LoVo (cell line): Measurements from ENCODE around the gene ANKS3.

Experiments
- DNase-seq: peaks from one replicate; pipeline ENCODE4 v3.0.0-alpha.2; 2016; ENCODE audit warnings: low spot score

Gene ANKS3

GRCh38 chr16:4666537-4667202, 67.4 kb downstream of the ANKS3 start:
- DNase-seq, result no peak

- no peak for DNase-seq
Observed at GRCh38 chr16:4664538-4665418, 69.3 kb downstream of the ANKS3 start.

- DNase-seq, result no peak
Observed at GRCh38 chr16:4663777-4664465, 70.2 kb downstream of the ANKS3 start.

GRCh38 chr16:4663465-4663776, 70.7 kb downstream of the ANKS3 start:
- DNase-seq, result no peak

GRCh38 chr16:4661661-4662060, 72.4 kb downstream of the ANKS3 start:
- no peak for DNase-seq

- no peak for DNase-seq
Observed at GRCh38 chr16:4660454-4661007, 73.5 kb downstream of the ANKS3 start.

- no peak for DNase-seq
Observed at GRCh38 chr16:4659363-4660353, 74.4 kb downstream of the ANKS3 start.

- no peak for DNase-seq
Observed at GRCh38 chr16:4656695-4657686, 77.1 kb downstream of the ANKS3 start.

GRCh38 chr16:4656221-4656620, 77.8 kb downstream of the ANKS3 start:
- no peak for DNase-seq

GRCh38 chr16:4655801-4656200, 78.3 kb downstream of the ANKS3 start:
- DNase-seq, result no peak

- DNase-seq, result no peak
Observed at GRCh38 chr16:4654964-4655590, 79.0 kb downstream of the ANKS3 start.

GRCh38 chr16:4654011-4654963, 79.8 kb downstream of the ANKS3 start:
- peak; percentile 76 for DNase-seq

- no peak for DNase-seq
Observed at GRCh38 chr16:4652561-4652960, 81.5 kb downstream of the ANKS3 start.

GRCh38 chr16:4651827-4652226, 82.2 kb downstream of the ANKS3 start:
- no peak for DNase-seq

- peak; percentile 35 for DNase-seq
Observed at GRCh38 chr16:4650443-4651074, 83.5 kb downstream of the ANKS3 start.

GRCh38 chr16:4649744-4650442, 84.2 kb downstream of the ANKS3 start:
- no peak for DNase-seq

GRCh38 chr16:4648917-4649316, 85.2 kb downstream of the ANKS3 start:
- DNase-seq, result no peak

GRCh38 chr16:4647644-4647980, 86.5 kb downstream of the ANKS3 start:
- DNase-seq, result no peak
